ENCODE results near the gene TRIP11.
A peak's percentile ranks its signal among the peaks of the same experiment; 100 is the strongest.

TRIP11 gene

DNA sequence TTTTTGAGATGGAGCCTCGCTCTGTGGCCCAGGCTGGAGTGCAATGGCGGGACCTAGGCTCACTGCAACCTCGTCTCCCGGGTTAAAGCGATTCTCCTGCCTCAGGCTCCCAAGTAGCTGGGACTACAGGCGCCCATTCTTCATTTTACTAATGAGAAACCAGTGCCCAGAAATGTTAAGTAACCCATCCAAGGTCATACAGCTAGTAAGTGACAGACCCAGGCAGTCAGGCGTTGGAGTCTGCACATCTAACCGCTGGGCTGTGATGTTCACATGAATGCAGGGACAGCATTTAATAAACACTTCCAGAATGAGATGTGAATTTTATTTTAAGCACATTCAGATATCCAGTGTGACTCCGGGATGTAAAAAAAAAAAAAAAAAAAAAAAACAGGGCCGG, 1.3 kb upstream of the TRIP11 start:
- H3K4me3 ChIP-seq (ENCODE audit: low read depth, low read length) = no peak overlapping the region
- DNase-seq (ENCODE audit: low read depth) = no peak
- TF ChIP-seq CTCF (conservative IDR thresholded peaks at IDR 0.05; ENCODE audit: low read depth, low read length) = no peak

- peak; percentile 39 for DNase-seq (ENCODE audit: low read depth)
Measured at GRCh38 chr14:92040431-92041051, 682 bp upstream of the TRIP11 start.

GRCh38 chr14:92039063-92039718, 668 bp downstream of the TRIP11 start:
- DNase-seq (ENCODE audit: low read depth) = peak; percentile 86
- no peak for TF ChIP-seq CTCF (conservative IDR thresholded peaks at IDR 0.05; ENCODE audit: low read depth, low read length)
- peak overlapping the region; percentile 66 for H3K4me3 ChIP-seq (ENCODE audit: low read depth, low read length)

More at GRCh38 chr14:92040431-92041051, 682 bp upstream of the TRIP11 start:
- TF ChIP-seq CTCF (conservative IDR thresholded peaks at IDR 0.05; ENCODE audit: low read depth, low read length) = no peak
- H3K4me3 ChIP-seq (ENCODE audit: low read depth, low read length) = peak overlapping the region; percentile 66

DNA sequence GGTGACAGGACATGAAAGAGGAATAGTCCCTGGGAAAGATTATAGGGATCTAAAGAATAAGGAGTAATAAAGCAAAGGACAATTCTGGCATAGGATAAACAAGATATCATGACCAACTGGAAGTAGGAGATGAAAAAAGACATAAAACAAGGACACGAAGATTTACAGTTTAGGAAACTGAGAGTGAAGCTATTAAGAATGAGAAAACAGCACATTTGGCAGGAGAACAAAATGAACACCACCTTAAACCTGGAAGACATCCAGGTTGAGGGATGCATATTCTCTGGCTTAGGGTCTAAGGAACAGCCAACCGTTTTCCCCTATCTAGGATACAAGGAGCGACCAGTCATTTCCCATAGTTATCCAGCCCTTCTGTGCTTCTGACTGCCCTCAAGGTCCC, 1.9 kb downstream of the TRIP11 start:
- H3K4me3 ChIP-seq (ENCODE audit: low read depth, low read length) = peak overlapping the region; percentile 66
- peak; percentile 7 for DNase-seq (ENCODE audit: low read depth)
- TF ChIP-seq CTCF (conservative IDR thresholded peaks at IDR 0.05; ENCODE audit: low read depth, low read length) = no peak

GRCh38 chr14:92035890-92036289, 4.0 kb downstream of the TRIP11 start:
- DNase-seq (ENCODE audit: low read depth) = no peak
- no peak overlapping the region for H3K4me3 ChIP-seq (ENCODE audit: low read depth, low read length)
- no peak for TF ChIP-seq CTCF (conservative IDR thresholded peaks at IDR 0.05; ENCODE audit: low read depth, low read length)

- no peak for DNase-seq (ENCODE audit: low read depth)
- no peak overlapping the region for H3K4me3 ChIP-seq (ENCODE audit: low read depth, low read length)
- TF ChIP-seq CTCF (conservative IDR thresholded peaks at IDR 0.05; ENCODE audit: low read depth, low read length) = no peak
Measured at GRCh38 chr14:92033906-92034687, 5.8 kb downstream of the TRIP11 start.
